HuH-7 (cell line): Measurements from ENCODE around the gene SLC38A10.

ENCODE experiments used
- DNase-seq: peaks from one replicate; pipeline ENCODE4 v3.0.0; 2011; ENCODE audit warnings: low spot score

The SLC38A10 gene

GRCh38 chr17:81277946-81278693 lies 17.0 kb downstream of the SLC38A10 start:
- no peak for DNase-seq

GRCh38 chr17:81277421-81277820 lies 17.7 kb downstream of the SLC38A10 start:
- DNase-seq, result no peak

GRCh38 chr17:81276781-81277180 lies 18.3 kb downstream of the SLC38A10 start:
- no peak for DNase-seq

- no peak for DNase-seq
These were observed 20.6 kb downstream of the SLC38A10 start for GRCh38 chr17:81274471-81274855.

- DNase-seq, result no peak
These were observed 21.2 kb downstream of the SLC38A10 start for GRCh38 chr17:81273698-81274470.

- DNase-seq, result no peak
These were observed 22.5 kb downstream of the SLC38A10 start for GRCh38 chr17:81272616-81273015.

GRCh38 chr17:81271226-81271625 lies 23.9 kb downstream of the SLC38A10 start:
- no peak for DNase-seq

GRCh38 chr17:81270279-81270678 lies 24.8 kb downstream of the SLC38A10 start:
- DNase-seq, result no peak

- no peak for DNase-seq
These were observed 27.6 kb downstream of the SLC38A10 start for GRCh38 chr17:81267390-81268067.

- no peak for DNase-seq
These were observed 29.5 kb downstream of the SLC38A10 start for GRCh38 chr17:81265576-81265975.

- no peak for DNase-seq
These were observed 30.5 kb downstream of the SLC38A10 start for GRCh38 chr17:81264640-81265039.

- no peak for DNase-seq
These were observed 31.5 kb downstream of the SLC38A10 start for GRCh38 chr17:81263371-81264181.

GRCh38 chr17:81261582-81262336 lies 33.3 kb downstream of the SLC38A10 start:
- DNase-seq, result no peak

- no peak for DNase-seq
These were observed 34.0 kb downstream of the SLC38A10 start for GRCh38 chr17:81261096-81261495.

GRCh38 chr17:81260641-81261040 lies 34.5 kb downstream of the SLC38A10 start:
- no peak for DNase-seq

GRCh38 chr17:81260171-81260570 lies 34.9 kb downstream of the SLC38A10 start:
- DNase-seq, result no peak

- DNase-seq, result no peak
These were observed 36.0 kb downstream of the SLC38A10 start for GRCh38 chr17:81259058-81259605.

- no peak for DNase-seq
These were observed 36.8 kb downstream of the SLC38A10 start for GRCh38 chr17:81258292-81258691.

- DNase-seq, result no peak
These were observed 37.6 kb downstream of the SLC38A10 start for GRCh38 chr17:81257533-81257932.

- DNase-seq, result no peak
These were observed 38.5 kb downstream of the SLC38A10 start for GRCh38 chr17:81256616-81257015.
